ENCODE measurements around the gene C1QA.

The C1QA gene

DNA sequence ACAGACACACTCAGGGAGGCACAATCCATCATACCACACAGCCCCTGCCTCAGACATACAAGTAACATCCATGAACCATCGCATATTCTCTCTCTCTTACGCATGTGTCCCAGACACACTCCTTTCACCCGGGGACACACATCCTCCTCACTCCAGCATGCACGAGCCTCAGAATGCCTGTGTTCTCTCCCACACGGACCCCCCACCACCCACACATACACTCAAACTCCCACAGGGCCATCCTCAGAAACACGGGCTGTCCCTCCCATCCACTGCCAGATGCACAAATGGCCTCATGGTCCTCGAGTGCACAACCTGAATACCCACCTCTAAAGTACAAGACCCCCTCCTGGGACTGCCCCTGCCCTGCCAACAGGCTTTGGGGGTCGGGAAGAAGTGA lies 4.8 kb downstream of the C1QA start:
- no peak overlapping the region for H3K27ac ChIP-seq (ENCODE audit: low read length)
- no peak for TF ChIP-seq EZH2phosphoT487 (IDR thresholded peaks at IDR 0.05; ENCODE audit: low read depth)
- TF ChIP-seq, protein P1, sequence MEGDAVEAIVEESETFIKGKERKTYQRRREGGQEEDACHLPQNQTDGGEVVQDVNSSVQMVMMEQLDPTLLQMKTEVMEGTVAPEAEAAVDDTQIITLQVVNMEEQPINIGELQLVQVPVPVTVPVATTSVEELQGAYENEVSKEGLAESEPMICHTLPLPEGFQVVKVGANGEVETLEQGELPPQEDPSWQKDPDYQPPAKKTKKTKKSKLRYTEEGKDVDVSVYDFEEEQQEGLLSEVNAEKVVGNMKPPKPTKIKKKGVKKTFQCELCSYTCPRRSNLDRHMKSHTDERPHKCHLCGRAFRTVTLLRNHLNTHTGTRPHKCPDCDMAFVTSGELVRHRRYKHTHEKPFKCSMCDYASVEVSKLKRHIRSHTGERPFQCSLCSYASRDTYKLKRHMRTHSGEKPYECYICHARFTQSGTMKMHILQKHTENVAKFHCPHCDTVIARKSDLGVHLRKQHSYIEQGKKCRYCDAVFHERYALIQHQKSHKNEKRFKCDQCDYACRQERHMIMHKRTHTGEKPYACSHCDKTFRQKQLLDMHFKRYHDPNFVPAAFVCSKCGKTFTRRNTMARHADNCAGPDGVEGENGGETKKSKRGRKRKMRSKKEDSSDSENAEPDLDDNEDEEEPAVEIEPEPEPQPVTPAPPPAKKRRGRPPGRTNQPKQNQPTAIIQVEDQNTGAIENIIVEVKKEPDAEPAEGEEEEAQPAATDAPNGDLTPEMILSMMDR (IDR thresholded peaks at IDR 0.05; ENCODE audit: low read depth, low read length), result no peak
- no peak overlapping the region for H3K4me3 ChIP-seq (ENCODE audit: low read length)
- H3K9me3 ChIP-seq (ENCODE audit: insufficient read depth, low read length), result no peaks in the 10 kb centered on the region
- no peak overlapping the region for H2AFZ ChIP-seq (ENCODE audit: low read depth, low read length)
- H3K4me1 ChIP-seq (ENCODE audit: low read length), result peaks cover 6% of the 10 kb centered on the region; the same call in 1 of the 2 replicates
- no peak overlapping the region for H3K9ac ChIP-seq (ENCODE audit: low read length)
- no peaks in the 10 kb centered on the region for H3K79me2 ChIP-seq (ENCODE audit: low read length)
- no peaks in the 10 kb centered on the region for H4K20me1 ChIP-seq (ENCODE audit: insufficient read depth, low read length)
- no peak overlapping the region for H3K4me2 ChIP-seq (ENCODE audit: low read length)
- H3K27me3 ChIP-seq (ENCODE audit: low read depth, low read length), result no peaks in the 10 kb centered on the region
- no peaks in the 10 kb centered on the region for H3K36me3 ChIP-seq (replicated peaks; ENCODE audit: low read depth, low read length)

DNA sequence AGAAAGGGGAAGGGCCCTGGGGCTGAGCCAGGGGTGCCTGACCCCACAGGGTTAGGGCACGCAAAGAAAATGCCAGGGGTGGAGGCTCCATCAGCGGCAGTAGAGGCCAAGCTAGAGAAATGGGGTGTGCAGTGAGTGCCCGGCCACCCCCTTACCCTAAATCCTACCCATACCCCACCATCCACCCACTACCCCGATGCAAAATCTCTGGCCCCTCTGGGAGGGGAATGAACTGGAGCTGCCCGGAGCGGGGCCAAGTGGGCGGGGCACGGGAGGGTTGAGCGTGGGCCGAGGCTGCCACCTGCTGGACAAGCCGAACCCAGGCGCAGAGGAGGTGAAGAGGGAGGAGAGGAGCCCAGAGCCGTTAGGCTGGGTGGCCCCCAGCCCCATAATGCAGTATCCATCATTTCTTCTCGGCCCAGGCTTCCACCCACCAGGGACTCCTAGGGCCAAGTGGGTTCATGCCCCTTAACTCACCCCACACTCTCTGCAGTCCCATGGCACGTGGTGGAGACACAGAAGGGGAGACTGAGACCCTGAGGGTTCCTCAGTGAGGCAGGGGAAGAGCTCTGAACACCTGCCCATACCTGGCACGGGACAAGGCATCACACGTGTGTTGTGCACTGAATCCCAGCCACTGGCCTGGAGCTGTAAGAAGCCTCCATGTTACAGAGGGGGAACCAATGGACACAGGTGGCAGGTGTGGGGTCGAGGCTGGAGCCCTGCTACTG lies 5.6 kb downstream of the C1QA start:
- no peaks in the 10 kb centered on the region for H3K79me2 ChIP-seq (ENCODE audit: low read length)
- H4K20me1 ChIP-seq (ENCODE audit: insufficient read depth, low read length), result no peaks in the 10 kb centered on the region
- H3K27ac ChIP-seq (ENCODE audit: low read length), result no peak overlapping the region
- H2AFZ ChIP-seq (ENCODE audit: low read depth, low read length), result no peak overlapping the region
- H3K27me3 ChIP-seq (ENCODE audit: low read depth, low read length), result no peaks in the 10 kb centered on the region
- H3K9me3 ChIP-seq (ENCODE audit: insufficient read depth, low read length), result no peaks in the 10 kb centered on the region
- H3K4me3 ChIP-seq (ENCODE audit: low read length), result peak overlapping the region; percentile 38; the same call in 1 of the 2 replicates
- H3K4me2 ChIP-seq (ENCODE audit: low read length), result peak overlapping the region; percentile 55
- peaks cover 6% of the 10 kb centered on the region; the same call in 1 of the 2 replicates for H3K4me1 ChIP-seq (ENCODE audit: low read length)
- no peaks in the 10 kb centered on the region for H3K36me3 ChIP-seq (replicated peaks; ENCODE audit: low read depth, low read length)
- TF ChIP-seq, protein P1 (IDR thresholded peaks at IDR 0.05; ENCODE audit: low read depth, low read length), result peak; percentile 74
- no peak for TF ChIP-seq EZH2phosphoT487 (IDR thresholded peaks at IDR 0.05; ENCODE audit: low read depth)
- no peak overlapping the region for H3K9ac ChIP-seq (ENCODE audit: low read length)

DNA sequence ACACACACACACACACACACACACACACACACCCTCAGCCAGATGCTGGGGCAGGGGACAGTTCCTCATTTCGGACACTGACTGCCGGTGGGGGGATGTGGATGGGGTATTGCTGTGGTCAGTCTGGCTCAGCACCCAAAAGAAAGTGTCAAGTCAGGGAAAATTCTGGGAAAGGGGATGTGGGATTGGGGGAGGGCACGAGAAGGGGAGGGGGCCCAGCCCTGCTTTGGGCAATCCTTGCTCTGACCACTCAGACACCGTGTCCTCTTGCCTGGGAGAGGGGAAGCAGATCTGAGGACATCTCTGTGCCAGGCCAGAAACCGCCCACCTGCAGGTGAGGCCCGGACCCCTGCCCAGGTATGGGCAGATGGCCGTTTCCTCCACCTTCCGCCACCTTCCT lies 7.0 kb downstream of the C1QA start, which contains the start of gene C1QC:
Gene C1QC (plus strand): TSS at position 253 of the 400 bp plus-strand sequence. CDS start 391 bp downstream, outside the sequence.
- H3K4me2 ChIP-seq (ENCODE audit: low read length), result no peak within 1 kb of the TSS
- H3K4me3 ChIP-seq (ENCODE audit: low read length), result no peak within 1 kb of the TSS
- H3K27ac ChIP-seq (ENCODE audit: low read length), result no peak within 1 kb of the TSS
- no peak within 1 kb of the TSS for H2AFZ ChIP-seq (ENCODE audit: low read depth, low read length)
- no peaks in the 10 kb centered on the region for H3K27me3 ChIP-seq (ENCODE audit: low read depth, low read length)
- no peaks in the 10 kb centered on the region for H4K20me1 ChIP-seq (ENCODE audit: insufficient read depth, low read length)
- no peak within 1 kb of the TSS for H3K9ac ChIP-seq (ENCODE audit: low read length)
- no peaks in the 10 kb centered on the region for H3K36me3 ChIP-seq (replicated peaks; ENCODE audit: low read depth, low read length)
- H3K4me1 ChIP-seq (ENCODE audit: low read length), result peaks cover 6% of the 10 kb centered on the region; the same call in 1 of the 2 replicates
- no peaks in the 10 kb centered on the region for H3K79me2 ChIP-seq (ENCODE audit: low read length)
- H3K9me3 ChIP-seq (ENCODE audit: insufficient read depth, low read length), result no peaks in the 10 kb centered on the region
- TF ChIP-seq, protein P1 (IDR thresholded peaks at IDR 0.05; ENCODE audit: low read depth, low read length), result no peak
- no peak for TF ChIP-seq EZH2phosphoT487 (IDR thresholded peaks at IDR 0.05; ENCODE audit: low read depth)

- H4K20me1 ChIP-seq (ENCODE audit: insufficient read depth, low read length), result no peaks in the 10 kb centered on the region
- no peak overlapping the region for H2AFZ ChIP-seq (ENCODE audit: low read depth, low read length)
- H3K9ac ChIP-seq (ENCODE audit: low read length), result no peak overlapping the region
- H3K9me3 ChIP-seq (ENCODE audit: insufficient read depth, low read length), result no peaks in the 10 kb centered on the region
- no peaks in the 10 kb centered on the region for H3K79me2 ChIP-seq (ENCODE audit: low read length)
- no peak overlapping the region for H3K4me2 ChIP-seq (ENCODE audit: low read length)
- H3K4me3 ChIP-seq (ENCODE audit: low read length), result no peak overlapping the region
- H3K27ac ChIP-seq (ENCODE audit: low read length), result no peak overlapping the region
- TF ChIP-seq, protein P1 (IDR thresholded peaks at IDR 0.05; ENCODE audit: low read depth, low read length), result no peak
- TF ChIP-seq EZH2phosphoT487 (IDR thresholded peaks at IDR 0.05; ENCODE audit: low read depth), result no peak
- peaks cover 6% of the 10 kb centered on the region; the same call in 1 of the 2 replicates for H3K4me1 ChIP-seq (ENCODE audit: low read length)
- no peaks in the 10 kb centered on the region for H3K27me3 ChIP-seq (ENCODE audit: low read depth, low read length)
- no peaks in the 10 kb centered on the region for H3K36me3 ChIP-seq (replicated peaks; ENCODE audit: low read depth, low read length)
These were observed 7.5 kb downstream of the C1QA start for GRCh38 chr1:22643928-22644327.
